ENCODE measurements around the gene GNAI3. TPM values are rescaled to one million over a fixed set of nuclear protein-coding genes. Genes with fewer than 3 reads are reported as not detected.

The GNAI3 gene
- total RNA-seq, 1 experiment from 2014 or later: 9.9 TPM

GRCh38 chr1:109523706-109524105, 24.7 kb upstream of the GNAI3 start:
- H2AFZ ChIP-seq (ENCODE audit: low read length): no peak overlapping the region

More at GRCh38 chr1:109523706-109524105, 24.7 kb upstream of the GNAI3 start:
- H3K27ac Mint-ChIP-seq: no peak overlapping the region
- Histone ChIP-seq H2BK15ac (ENCODE audit: low read depth, low read length) (no peak overlapping the region), H3K27me3 (ENCODE audit: insufficient read depth, low read length) (no peaks in the 10 kb centered on the region), H3K4me2 (ENCODE audit: insufficient read depth, insufficient read length, low read length) (no peak overlapping the region), H3K79me2 (ENCODE audit: insufficient read depth, low read length) (no peaks in the 10 kb centered on the region), H3K79me1 (ENCODE audit: insufficient read depth, low read depth, low read length, poor library complexity, severe bottlenecking) (no peaks in the 10 kb centered on the region), H3K9me3 (ENCODE audit: control insufficient read depth, low read depth, low read length) (no peaks in the 10 kb centered on the region), H4K5ac (ENCODE audit: insufficient read length, low read depth, low read length) (no peak overlapping the region), H3K9ac (ENCODE audit: extremely low read depth, insufficient read length, low read length) (no peak overlapping the region), H3K23me2 (ENCODE audit: insufficient read length, low read depth, low read length, poor library complexity, severe bottlenecking) (no peaks in the 10 kb centered on the region), H3K18ac (ENCODE audit: insufficient read length, low read depth, low read length) (no peak overlapping the region), H4K20me1 (ENCODE audit: control insufficient read depth, insufficient read depth, insufficient read length) (no peaks in the 10 kb centered on the region), H2BK12ac (ENCODE audit: insufficient read length, low read depth, low read length) (no peak overlapping the region), H2AK5ac (ENCODE audit: insufficient read length, low read length) (no peak overlapping the region), H4K91ac (ENCODE audit: insufficient read length, low read depth, low read length) (no peak overlapping the region), H3K14ac (ENCODE audit: insufficient read depth, low read length) (no peak overlapping the region), H3K4me1 (ENCODE audit: insufficient read depth, low read length) (no peaks in the 10 kb centered on the region), H2BK20ac (ENCODE audit: low read depth, low read length, poor library complexity, severe bottlenecking) (no peak overlapping the region), H3K56ac (ENCODE audit: insufficient read length, low read depth, low read length) (no peak overlapping the region), H3K23ac (ENCODE audit: insufficient read length, low read depth, low read length) (no peak overlapping the region), H2BK120ac (ENCODE audit: low read depth, low read length, poor library complexity, severe bottlenecking) (no peak overlapping the region), H3T11ph (ENCODE audit: low read length) (no peak overlapping the region), H3K4ac (ENCODE audit: low read depth, low read length) (no peak overlapping the region), H2BK5ac (ENCODE audit: insufficient read length, low read length) (no peak overlapping the region), H4K8ac (replicated peaks; ENCODE audit: insufficient read length, low read depth, low read length) (no peak overlapping the region), H3K27ac (ENCODE audit: insufficient read length, low read depth, low read length) (no peak overlapping the region)
- no peak for DNase-seq
- H3K27me3 Mint-ChIP-seq (ENCODE audit: low read depth): peaks cover 35% of the 10 kb centered on the region
- TF ChIP-seq CTCF (conservative IDR thresholded peaks at IDR 0.05): no peak
- no peaks in the 10 kb centered on the region; a peak in 1 of 5 replicates for H3K9me3 Mint-ChIP-seq
- no peaks in the 10 kb centered on the region for H3K36me3 Mint-ChIP-seq (ENCODE audit: insufficient read depth in 1 of 3, low read depth in 3 of 3)
- no CpG with 5 or more reads among the region's 2 CpGs for WGBS (ENCODE audit: extremely low coverage, insufficient read length, low lambda C conversion rate)
- H3K4me3 Mint-ChIP-seq: no peak overlapping the region
- H3K4me1 Mint-ChIP-seq: peaks cover 0 to 3% of the 10 kb centered on the region in 2 experiments; a peak in 1 of 4 replicates

Measured in H9 (cell line).